IMR-90 (cell line): Measurements from ENCODE around the gene TFB2M.

Source experiments
- BHLHE40 ChIP-seq: fragments of 150-350 bp; IDR thresholded peaks from 2 replicates; pipeline ENCODE4 v1.6.1; 2016; ENCODE audit warnings: mild to moderate bottlenecking, low read depth, low read length
- CTCF ChIP-seq: conservative IDR thresholded peaks from 2 replicates; pipeline ENCODE4 v1.5.1; 2012; ENCODE audit warnings: mild to moderate bottlenecking, low read depth, low read length, improper control_type of control experiment
- FOS ChIP-seq: fragments of 150-350 bp; IDR thresholded peaks from 2 replicates; pipeline ENCODE4 v1.6.1; 2016; ENCODE audit warnings: low read depth, low read length
- MAZ ChIP-seq: IDR thresholded peaks from 2 replicates; pipeline ENCODE4 v1.6.1; 2012; ENCODE audit warnings: low read depth, mild to moderate bottlenecking, low read length, improper control_type of control experiment, moderate library complexity, borderline replicate concordance
- MXI1 ChIP-seq: IDR thresholded peaks from 2 replicates; pipeline ENCODE4 v1.6.1; 2012; ENCODE audit warnings: low read depth, mild to moderate bottlenecking, low read length, moderate library complexity, borderline replicate concordance
- NFE2L2 ChIP-seq: fragments of 150-350 bp; IDR thresholded peaks from 2 replicates; pipeline ENCODE4 v1.6.1; 2016; ENCODE audit warnings: low read depth, mild to moderate bottlenecking, low read length
- POLR2A ChIP-seq: IDR thresholded peaks from 2 replicates; pipeline ENCODE4 v1.6.1; 2012; ENCODE audit warnings: mild to moderate bottlenecking, low read depth, low read length
- RFX5 ChIP-seq: IDR thresholded peaks from 2 replicates; pipeline ENCODE4 v1.8.0; 2012; ENCODE audit warnings: low read depth, mild to moderate bottlenecking, low read length, moderate library complexity
- USF2 ChIP-seq: fragments of 150-350 bp; IDR thresholded peaks from 2 replicates; pipeline ENCODE4 v1.6.1; 2017; ENCODE audit warnings: mild to moderate bottlenecking, antibody characterized with exemption, low read length, low read depth
- TF ChIP-seq, protein P1 (sequence below): fragments of 150-350 bp; IDR thresholded peaks from 2 replicates; pipeline ENCODE4 v1.6.1; 2016; ENCODE audit warnings: low read depth, mild to moderate bottlenecking, low read length, moderate library complexity, borderline replicate concordance

DNA sequence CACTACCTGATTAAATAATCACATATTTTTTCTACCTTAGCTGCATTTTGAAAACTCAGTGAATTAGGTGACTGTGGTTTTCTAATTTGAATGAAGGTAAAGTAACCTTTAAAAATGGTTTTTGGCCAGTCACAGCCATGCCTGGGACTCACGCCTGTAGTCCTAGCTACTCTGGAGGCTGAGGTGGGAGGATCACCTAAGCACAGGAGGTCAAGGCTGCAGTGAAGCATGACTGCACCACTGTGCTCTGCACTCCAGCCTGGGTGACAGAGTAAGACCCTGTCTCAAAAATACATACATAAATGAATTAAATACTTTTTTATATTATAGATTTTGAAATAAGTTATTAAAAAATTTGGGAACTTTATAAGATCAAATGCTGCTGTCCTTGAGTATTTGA is 5.9 kb upstream of the TFB2M start:
- TF ChIP-seq POLR2A (no peak), MXI1 (no peak), NFE2L2 (no peak), CTCF (no peak), FOS (no peak), RFX5 (no peak), USF2 (no peak), MAZ (no peak), BHLHE40 (no peak)
- TF ChIP-seq, protein P1, sequence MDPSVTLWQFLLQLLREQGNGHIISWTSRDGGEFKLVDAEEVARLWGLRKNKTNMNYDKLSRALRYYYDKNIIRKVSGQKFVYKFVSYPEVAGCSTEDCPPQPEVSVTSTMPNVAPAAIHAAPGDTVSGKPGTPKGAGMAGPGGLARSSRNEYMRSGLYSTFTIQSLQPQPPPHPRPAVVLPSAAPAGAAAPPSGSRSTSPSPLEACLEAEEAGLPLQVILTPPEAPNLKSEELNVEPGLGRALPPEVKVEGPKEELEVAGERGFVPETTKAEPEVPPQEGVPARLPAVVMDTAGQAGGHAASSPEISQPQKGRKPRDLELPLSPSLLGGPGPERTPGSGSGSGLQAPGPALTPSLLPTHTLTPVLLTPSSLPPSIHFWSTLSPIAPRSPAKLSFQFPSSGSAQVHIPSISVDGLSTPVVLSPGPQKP: no peak
